ENCODE results near the gene ZNF830. TPM values are rescaled to one million over a fixed set of nuclear protein-coding genes. Genes with fewer than 3 reads are reported as not detected.

The ZNF830 gene
- total and polyA plus RNA-seq, 2 of the 13 experiments (the other 11 are each of a cell fraction or from before 2014, with no cell fraction given) = 6.1 to 19.0 TPM

- 97% methylated on average over 2 of the region's 2 CpGs for WGBS (ENCODE audit: low lambda C conversion rate)
- no TSS peak for BruUV-seq (replicated peaks)
- Histone ChIP-seq H3K4me1 (ENCODE audit: insufficient read depth, low read length) (no peaks in the 10 kb centered on the region), H3K4me2 (ENCODE audit: low read depth, low read length) (no peak overlapping the region), H3K4me3 (replicated peaks in 1 of 3; ENCODE audit: insufficient read depth in 1 of 3, low read depth in 2 of 3, low read length in 3 of 3) (no peak overlapping the region), H3K27ac (ENCODE audit: extremely low read length, insufficient read depth, low read length) (no peak overlapping the region), H3K36me3 (replicated peaks in 1 of 2; ENCODE audit: control insufficient read depth in 1 of 2, insufficient read depth in 2 of 2, low read length in 2 of 2) (peaks cover 19 to 53% of the 10 kb centered on the region in 2 experiments), H2AFZ (ENCODE audit: low read length) (no peak overlapping the region), H3K79me2 (ENCODE audit: insufficient read depth, low read length) (no peaks in the 10 kb centered on the region), H3K27me3 (ENCODE audit: control insufficient read depth in 1 of 2, insufficient read depth in 2 of 2, low read length in 2 of 2) (no peaks in the 10 kb centered on the region), H3K9ac (ENCODE audit: insufficient read depth, low read depth, low read length) (no peak overlapping the region), H3K9me3 (ENCODE audit: low read length) (no peaks in the 10 kb centered on the region), H4K20me1 (ENCODE audit: insufficient read depth, low read length) (no peaks in the 10 kb centered on the region)
- DNase-seq (ENCODE audit: low spot score) (no peak), ATAC-seq (no peak), FAIRE-seq (no peak)
- POLR2A ChIA-PET = no interaction called here
- intact Hi-C loops (cut with micrococcal nuclease; ENCODE audit: unreplicated experiment) (no loop called here), in situ Hi-C loops (cut with HindIII; ENCODE audit: extremely low pct_ligation_motif_present, low pct_unique_long_range_greater_than_20kb) (no loop called here)
- TF ChIP-seq MAX (IDR thresholded peaks at IDR 0.05) = no peak
- TF ChIP-seq PITX1 (CRISPR knock-in tag; IDR thresholded peaks at IDR 0.05) = no peak
- TF ChIP-seq ZNF496 (CRISPR knock-in tag; IDR thresholded peaks at IDR 0.05; ENCODE audit: insufficient replicate concordance) = no peak
- TF ChIP-seq DPF2 (CRISPR knock-in tag; IDR thresholded peaks at IDR 0.05; ENCODE audit: borderline replicate concordance, low read depth) = no peak
- no peak for TF ChIP-seq CHCHD3 (CRISPR knock-in tag; IDR thresholded peaks at IDR 0.05)
- no peak for TF ChIP-seq ZNF501 (CRISPR knock-in tag; IDR thresholded peaks at IDR 0.05)
- TF ChIP-seq NAIF1 (CRISPR knock-in tag; IDR thresholded peaks at IDR 0.05; ENCODE audit: borderline replicate concordance) = no peak
- no peak for TF ChIP-seq PLRG1 (conservative IDR thresholded peaks at IDR 0.05)
- TF ChIP-seq ZNF230 (CRISPR knock-in tag; IDR thresholded peaks at IDR 0.05) = no peak
- no peak for TF ChIP-seq MAFK (conservative IDR thresholded peaks at IDR 0.05 in 1 of 2, IDR thresholded peaks at IDR 0.05 in 1 of 2; ENCODE audit: low read length in 2 of 2)
- TF ChIP-seq ZFY (CRISPR knock-in tag; IDR thresholded peaks at IDR 0.05) = no peak
- TF ChIP-seq FOSL1 (CRISPR knock-in tag; IDR thresholded peaks at IDR 0.05; ENCODE audit: borderline replicate concordance) = no peak
- no peak for TF ChIP-seq RBM22 (optimal IDR thresholded peaks at IDR 0.05; ENCODE audit: low read length)
- no peak for TF ChIP-seq ZNF263 (CRISPR knock-in tag; IDR thresholded peaks at IDR 0.05)
- TF ChIP-seq XRCC5 (optimal IDR thresholded peaks at IDR 0.05; ENCODE audit: low read length) = no peak
- TF ChIP-seq, protein P1, sequence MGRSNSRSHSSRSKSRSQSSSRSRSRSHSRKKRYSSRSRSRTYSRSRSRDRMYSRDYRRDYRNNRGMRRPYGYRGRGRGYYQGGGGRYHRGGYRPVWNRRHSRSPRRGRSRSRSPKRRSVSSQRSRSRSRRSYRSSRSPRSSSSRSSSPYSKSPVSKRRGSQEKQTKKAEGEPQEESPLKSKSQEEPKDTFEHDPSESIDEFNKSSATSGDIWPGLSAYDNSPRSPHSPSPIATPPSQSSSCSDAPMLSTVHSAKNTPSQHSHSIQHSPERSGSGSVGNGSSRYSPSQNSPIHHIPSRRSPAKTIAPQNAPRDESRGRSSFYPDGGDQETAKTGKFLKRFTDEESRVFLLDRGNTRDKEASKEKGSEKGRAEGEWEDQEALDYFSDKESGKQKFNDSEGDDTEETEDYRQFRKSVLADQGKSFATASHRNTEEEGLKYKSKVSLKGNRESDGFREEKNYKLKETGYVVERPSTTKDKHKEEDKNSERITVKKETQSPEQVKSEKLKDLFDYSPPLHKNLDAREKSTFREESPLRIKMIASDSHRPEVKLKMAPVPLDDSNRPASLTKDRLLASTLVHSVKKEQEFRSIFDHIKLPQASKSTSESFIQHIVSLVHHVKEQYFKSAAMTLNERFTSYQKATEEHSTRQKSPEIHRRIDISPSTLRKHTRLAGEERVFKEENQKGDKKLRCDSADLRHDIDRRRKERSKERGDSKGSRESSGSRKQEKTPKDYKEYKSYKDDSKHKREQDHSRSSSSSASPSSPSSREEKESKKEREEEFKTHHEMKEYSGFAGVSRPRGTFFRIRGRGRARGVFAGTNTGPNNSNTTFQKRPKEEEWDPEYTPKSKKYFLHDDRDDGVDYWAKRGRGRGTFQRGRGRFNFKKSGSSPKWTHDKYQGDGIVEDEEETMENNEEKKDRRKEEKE (IDR thresholded peaks at IDR 0.05) = no peak
- no peak for TF ChIP-seq KLF13 (CRISPR knock-in tag; IDR thresholded peaks at IDR 0.05)
- no peak for TF ChIP-seq ZFP62 (CRISPR knock-in tag; IDR thresholded peaks at IDR 0.05)
- no peak for TF ChIP-seq HNRNPL (IDR thresholded peaks at IDR 0.05; ENCODE audit: low read depth, low read length)
- CTCF ChIA-PET (ENCODE audit: low intra/inter-chr PET ratio, low total read pairs) = no interaction called here
These were observed 40.2 kb downstream of the ZNF830 start for GRCh38 chr17:35001549-35001948.
